ENCODE results near the gene DYNLL2.
A peak's percentile ranks its signal among the peaks of the same experiment; 100 is the strongest.
"Not testable (repeated sequence)": the region's sequence is repeated elsewhere in the genome, so short reads cannot be mapped to it uniquely, and the experiment has no call there.

Gene DYNLL2

GRCh38 chr17:58117382-58117781, 34.2 kb downstream of the DYNLL2 start:
- Histone ChIP-seq H3K4me3 (ENCODE audit: low read depth, low read length) (no peak overlapping the region), H3K4me1 (no peaks in the 10 kb centered on the region), H3K36me3 (no peaks in the 10 kb centered on the region), H3K9me3 (no peaks in the 10 kb centered on the region), H3K27me3 (peaks cover 21% of the 10 kb centered on the region)
- DNase-seq = no peak
- no peak for TF ChIP-seq CTCF (IDR thresholded peaks at IDR 0.05; ENCODE audit: low read depth, low read length)

GRCh38 chr17:58119491-58119890, 36.3 kb downstream of the DYNLL2 start:
- peaks cover 36% of the 10 kb centered on the region for H3K27me3 ChIP-seq
- H3K9me3 ChIP-seq = no peaks in the 10 kb centered on the region
- DNase-seq = no peak
- no peaks in the 10 kb centered on the region for H3K4me1 ChIP-seq
- H3K36me3 ChIP-seq = no peaks in the 10 kb centered on the region
- TF ChIP-seq CTCF (IDR thresholded peaks at IDR 0.05; ENCODE audit: low read depth, low read length) = no peak
- no peak overlapping the region for H3K4me3 ChIP-seq (ENCODE audit: low read depth, low read length)

- H3K4me1 ChIP-seq = no peaks in the 10 kb centered on the region
- DNase-seq = no peak
- no peak for TF ChIP-seq CTCF (IDR thresholded peaks at IDR 0.05; ENCODE audit: low read depth, low read length)
- H3K36me3 ChIP-seq = no peaks in the 10 kb centered on the region
- H3K9me3 ChIP-seq = no peaks in the 10 kb centered on the region
- no peak overlapping the region for H3K4me3 ChIP-seq (ENCODE audit: low read depth, low read length)
- H3K27me3 ChIP-seq = peaks cover 36% of the 10 kb centered on the region
These were observed 37.1 kb downstream of the DYNLL2 start for GRCh38 chr17:58120195-58120822.

GRCh38 chr17:58121925-58122324, 38.7 kb downstream of the DYNLL2 start:
- H3K4me3 ChIP-seq (ENCODE audit: low read depth, low read length) = no peak overlapping the region
- no peaks in the 10 kb centered on the region for H3K4me1 ChIP-seq
- no peaks in the 10 kb centered on the region for H3K9me3 ChIP-seq
- peak; percentile 23 for DNase-seq
- H3K27me3 ChIP-seq = peaks cover 53% of the 10 kb centered on the region
- TF ChIP-seq CTCF (IDR thresholded peaks at IDR 0.05; ENCODE audit: low read depth, low read length) = peak; percentile 60
- no peaks in the 10 kb centered on the region for H3K36me3 ChIP-seq

GRCh38 chr17:58127846-58128245, 44.6 kb downstream of the DYNLL2 start:
- no peak for TF ChIP-seq CTCF (IDR thresholded peaks at IDR 0.05; ENCODE audit: low read depth, low read length)
- Histone ChIP-seq H3K36me3 (no peaks in the 10 kb centered on the region), H3K4me1 (no peaks in the 10 kb centered on the region), H3K9me3 (no peaks in the 10 kb centered on the region), H3K4me3 (ENCODE audit: low read depth, low read length) (no peak overlapping the region), H3K27me3 (peaks cover 57% of the 10 kb centered on the region)
- no peak for DNase-seq

- peaks cover 63% of the 10 kb centered on the region for H3K27me3 ChIP-seq
These were observed 49.5 kb downstream of the DYNLL2 start for GRCh38 chr17:58132697-58133096.

More at GRCh38 chr17:58132697-58133096, 49.5 kb downstream of the DYNLL2 start:
- not testable (repeated sequence) for DNase-seq; H3K36me3 ChIP-seq; H3K9me3 ChIP-seq; H3K4me1 ChIP-seq; H3K4me3 ChIP-seq (ENCODE audit: low read depth, low read length)
